CD4-positive, alpha-beta memory T cell (primary cell): Measurements from ENCODE around the gene SLC9A9. TPM values are rescaled to one million over a fixed set of nuclear protein-coding genes. Genes with fewer than 3 reads are reported as not detected.

ENCODE experiments used
- CTCF ChIA-PET: fragments of 350-600 bp; sonication (Branson Sonifier 250); formaldehyde crosslinking; loops from one replicate; lab custom pipeline; 2021; ENCODE audit warnings: inconsistent platforms; ENCODE audit not compliant: partially characterized antibody; lab: Charles Lee
- POLR2A ChIA-PET: fragments of 350-600 bp; sonication (Branson Sonifier 250); formaldehyde crosslinking; loops from one replicate; lab custom pipeline; 2021; ENCODE audit not compliant: partially characterized antibody; lab: Charles Lee
- DNase-seq, 5 donors: peaks; one replicate each; pipeline versions ENCODE4 v3.0.0 to v3.0.0-alpha.2; 2020 to 2022; ENCODE audit warnings: mixed read lengths in 1 of 5
- H3K27ac ChIP-seq: one replicate; pipeline ENCODE4 v1.7.0; 2013; ENCODE audit warnings: low read depth, low read length
- H3K27me3 ChIP-seq: 2 replicates; pipeline ENCODE4 v1.7.0; 2013; ENCODE audit warnings: mild to moderate bottlenecking, low read length, moderate library complexity; ENCODE audit not compliant: insufficient read depth
- H3K36me3 ChIP-seq: 2 replicates; pipeline ENCODE4 v1.7.0; 2013; ENCODE audit warnings: mild to moderate bottlenecking, low read length, moderate library complexity; ENCODE audit not compliant: insufficient read depth
- H3K4me1 ChIP-seq: 2 replicates; pipeline ENCODE4 v1.7.0; 2013; ENCODE audit warnings: mild to moderate bottlenecking, low read length, moderate library complexity; ENCODE audit not compliant: insufficient read depth
- H3K4me3 ChIP-seq, 2 donors: one replicate each; pipeline ENCODE4 v1.7.0; 2013; ENCODE audit warnings: low read length in 2 of 2, mild to moderate bottlenecking in 1 of 2
- H3K9me3 ChIP-seq, 2 donors: one replicate each; pipeline ENCODE4 v1.7.0; 2013; ENCODE audit warnings: low read length in 2 of 2, control low read depth in 1 of 2; ENCODE audit not compliant: control insufficient read depth in 1 of 2
- H3K27ac Mint-ChIP-seq, 7 donors: one replicate each; pipeline ENCODE4 v1.8.0; 2020 to 2021; ENCODE audit warnings: mixed read lengths in 7 of 7, mild to moderate bottlenecking in 6 of 7, inconsistent platforms in 3 of 7, moderate library complexity in 3 of 7
- H3K27me3 Mint-ChIP-seq, 2 donors: one replicate each; pipeline ENCODE4 v1.8.0; 2020 to 2021; ENCODE audit warnings: mixed read lengths in 2 of 2
- H3K36me3 Mint-ChIP-seq, 2 donors: one replicate each; pipeline ENCODE4 v1.8.0; 2020 to 2021; ENCODE audit warnings: mixed read lengths in 2 of 2, inconsistent platforms in 1 of 2, mild to moderate bottlenecking in 1 of 2
- H3K4me1 Mint-ChIP-seq, 4 donors: one replicate each; pipeline ENCODE4 v1.8.0; 2020 to 2021; ENCODE audit warnings: mixed read lengths in 4 of 4, mild to moderate bottlenecking in 1 of 4
- H3K4me3 Mint-ChIP-seq, 8 donors: one replicate each; pipeline ENCODE4 v1.8.0; 2020 to 2021; ENCODE audit warnings: mixed read lengths in 8 of 8, mild to moderate bottlenecking in 7 of 8, moderate library complexity in 6 of 8, inconsistent platforms in 3 of 8
- H3K9me3 Mint-ChIP-seq, 8 donors: one replicate each; pipeline ENCODE4 v1.8.0; 2020 to 2021; ENCODE audit warnings: mixed read lengths in 8 of 8, mild to moderate bottlenecking in 5 of 8, inconsistent platforms in 3 of 8, moderate library complexity in 1 of 8
- intact Hi-C: fragments of 100-400 bp; cut with micrococcal nuclease; formaldehyde crosslinking; loops from one replicate; pipeline ENCODE4 v1.15.1; 2023
- polyA plus RNA-seq, 2 donors: library from polyadenylated mRNA; unstranded; fragments of 300-500 nt; fragmentation: Illumina TruSeq; gene quantifications; one replicate each; pipeline ENCODE4 v1.2.3, GENCODE V29; 2021
- total RNA-seq, 2 experiments: library from RNA; stranded (reverse); gene quantifications; one replicate each; pipeline ENCODE4 v1.2.3, GENCODE V29; 2021

Gene SLC9A9
- total and polyA plus RNA-seq, 4 experiments from 2014 or later = 30.8 to 35.5 (median 34.4) TPM

DNA sequence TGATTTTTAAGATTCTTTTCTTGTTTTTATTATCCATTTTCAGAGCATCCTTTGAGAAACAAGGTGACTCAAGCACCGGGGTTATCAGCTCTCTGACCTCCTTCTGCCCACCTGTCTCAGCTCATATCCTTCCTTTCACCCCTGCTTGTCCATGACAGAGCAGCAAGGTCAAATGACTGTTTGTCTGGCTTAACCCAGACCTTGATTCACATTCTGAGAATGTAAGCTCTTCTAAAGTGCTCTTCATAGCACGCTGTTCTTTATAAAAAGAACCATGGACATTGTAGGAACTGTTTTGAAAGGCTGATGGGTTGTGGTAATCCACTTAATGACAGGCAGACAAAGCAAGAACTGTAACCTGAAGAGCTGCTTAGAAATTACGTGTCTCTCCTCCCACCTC, 606.2 kb downstream of the SLC9A9 start:
- Mint-ChIP-seq H3K36me3 (no peaks in the 10 kb centered on the region), H3K27me3 (no peaks in the 10 kb centered on the region), H3K27ac (no peak overlapping the region), H3K4me3 (no peak overlapping the region), H3K4me1 (no peaks in the 10 kb centered on the region), H3K9me3 (peaks cover 0 to 4% (median 1%) of the 10 kb centered on the region in 8 donors)
- Histone ChIP-seq H3K36me3 (no peaks in the 10 kb centered on the region), H3K4me3 (no peak overlapping the region), H3K27me3 (no peaks in the 10 kb centered on the region), H3K4me1 (no peaks in the 10 kb centered on the region), H3K9me3 (no peaks in the 10 kb centered on the region), H3K27ac (no peak overlapping the region)
- ChIA-PET CTCF (no interaction called here), POLR2A (no interaction called here)
- no peak for DNase-seq
- intact Hi-C loops = no loop called here

DNA sequence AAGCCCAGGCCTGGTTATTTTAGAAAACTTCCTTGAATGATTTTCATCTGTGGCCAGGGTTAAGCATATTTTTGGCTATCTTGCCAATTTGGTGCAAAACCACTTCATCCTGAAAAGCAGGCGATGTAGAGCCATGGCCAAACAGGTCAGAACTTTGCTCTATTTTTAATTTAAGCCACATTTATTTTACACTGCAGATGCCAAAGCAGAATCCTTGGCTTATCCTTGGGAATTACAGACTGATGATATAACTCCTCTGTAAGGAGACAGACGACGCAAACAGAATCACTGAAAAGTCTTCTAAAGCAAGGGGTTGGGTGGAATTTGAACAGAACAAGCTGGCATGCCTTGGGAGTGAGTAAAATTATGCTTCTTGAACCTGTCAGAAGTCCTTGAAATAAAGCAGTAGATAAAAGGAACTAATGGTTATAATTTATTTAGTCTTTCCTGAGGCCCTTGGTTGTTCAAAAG, 606.8 kb downstream of the SLC9A9 start:
- H3K9me3 ChIP-seq = no peaks in the 10 kb centered on the region
- Mint-ChIP-seq H3K4me3 (no peak overlapping the region), H3K36me3 (no peaks in the 10 kb centered on the region), H3K9me3 (peaks cover 0 to 8% (median 1%) of the 10 kb centered on the region in 8 donors), H3K4me1 (no peaks in the 10 kb centered on the region), H3K27me3 (no peaks in the 10 kb centered on the region), H3K27ac (no peak overlapping the region)
- H3K4me1 ChIP-seq = no peaks in the 10 kb centered on the region
- POLR2A ChIA-PET = no interaction called here
- DNase-seq = no peak
- H3K36me3 ChIP-seq = no peaks in the 10 kb centered on the region
- no peaks in the 10 kb centered on the region for H3K27me3 ChIP-seq
- intact Hi-C loops = no loop called here
- H3K4me3 ChIP-seq = no peak overlapping the region
- H3K27ac ChIP-seq = no peak overlapping the region
- CTCF ChIA-PET = no interaction called here

DNA sequence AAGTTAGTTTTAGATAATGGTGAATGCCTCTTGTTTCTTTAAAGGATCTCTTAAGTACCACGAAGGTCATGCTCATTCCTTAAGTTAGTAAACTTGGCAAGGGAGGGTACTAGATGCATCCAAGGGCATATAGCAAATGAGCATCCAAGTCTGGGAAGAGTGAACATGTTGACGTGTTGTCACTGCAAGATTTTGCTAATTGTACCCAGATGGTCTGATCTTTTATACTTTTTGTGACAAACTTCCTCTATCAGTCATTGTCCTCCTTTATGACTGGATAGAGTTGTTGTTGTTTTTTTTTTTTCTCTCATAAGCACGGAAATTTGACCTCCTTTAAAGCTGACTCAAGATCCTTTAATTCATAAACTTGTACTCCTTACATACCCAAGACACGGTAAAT, 607.4 kb downstream of the SLC9A9 start:
- DNase-seq = no peak
- POLR2A ChIA-PET = no interaction called here
- Mint-ChIP-seq H3K27me3 (no peaks in the 10 kb centered on the region), H3K36me3 (no peaks in the 10 kb centered on the region), H3K27ac (no peak overlapping the region), H3K4me1 (no peaks in the 10 kb centered on the region), H3K4me3 (no peak overlapping the region), H3K9me3 (peaks cover 0 to 9% (median 1%) of the 10 kb centered on the region in 8 donors)
- no peak overlapping the region for H3K27ac ChIP-seq
- no peaks in the 10 kb centered on the region for H3K9me3 ChIP-seq
- no peaks in the 10 kb centered on the region for H3K36me3 ChIP-seq
- intact Hi-C loops = no loop called here
- no peaks in the 10 kb centered on the region for H3K4me1 ChIP-seq
- CTCF ChIA-PET = no interaction called here
- no peak overlapping the region for H3K4me3 ChIP-seq
- no peaks in the 10 kb centered on the region for H3K27me3 ChIP-seq

DNA sequence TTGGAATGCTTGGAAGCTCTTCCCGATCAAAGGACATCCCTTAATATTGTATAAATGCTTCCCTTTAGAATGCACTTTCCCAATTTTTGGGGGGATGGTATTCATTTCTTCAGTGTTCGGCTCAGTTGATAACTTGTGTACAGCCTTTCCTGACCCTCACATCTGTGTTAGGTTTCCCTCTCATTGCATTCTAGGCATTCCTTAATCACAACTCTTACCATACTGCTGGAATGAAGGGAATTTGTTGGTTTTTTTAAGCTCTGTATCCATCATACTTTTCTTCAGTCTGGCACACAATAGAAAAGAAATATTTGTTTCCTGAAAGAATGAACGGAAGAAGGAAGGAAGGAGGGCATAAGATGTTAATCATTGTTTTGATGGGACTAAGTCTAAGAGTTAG, 609.2 kb downstream of the SLC9A9 start:
- no peaks in the 10 kb centered on the region for H3K4me1 ChIP-seq
- no peaks in the 10 kb centered on the region for H3K36me3 Mint-ChIP-seq
- DNase-seq = no peak
- no peak overlapping the region for H3K4me3 Mint-ChIP-seq
- POLR2A ChIA-PET = no interaction called here
- H3K27me3 ChIP-seq = no peaks in the 10 kb centered on the region
- H3K36me3 ChIP-seq = no peaks in the 10 kb centered on the region
- no peaks in the 10 kb centered on the region for H3K27me3 Mint-ChIP-seq
- H3K9me3 ChIP-seq = no peaks in the 10 kb centered on the region
- intact Hi-C loops = no loop called here
- H3K9me3 Mint-ChIP-seq = peaks cover 0 to 9% (median 2%) of the 10 kb centered on the region in 8 donors
- no peak overlapping the region for H3K4me3 ChIP-seq
- no peaks in the 10 kb centered on the region for H3K4me1 Mint-ChIP-seq
- CTCF ChIA-PET = no interaction called here
- no peak overlapping the region for H3K27ac Mint-ChIP-seq
- H3K27ac ChIP-seq = no peak overlapping the region

DNA sequence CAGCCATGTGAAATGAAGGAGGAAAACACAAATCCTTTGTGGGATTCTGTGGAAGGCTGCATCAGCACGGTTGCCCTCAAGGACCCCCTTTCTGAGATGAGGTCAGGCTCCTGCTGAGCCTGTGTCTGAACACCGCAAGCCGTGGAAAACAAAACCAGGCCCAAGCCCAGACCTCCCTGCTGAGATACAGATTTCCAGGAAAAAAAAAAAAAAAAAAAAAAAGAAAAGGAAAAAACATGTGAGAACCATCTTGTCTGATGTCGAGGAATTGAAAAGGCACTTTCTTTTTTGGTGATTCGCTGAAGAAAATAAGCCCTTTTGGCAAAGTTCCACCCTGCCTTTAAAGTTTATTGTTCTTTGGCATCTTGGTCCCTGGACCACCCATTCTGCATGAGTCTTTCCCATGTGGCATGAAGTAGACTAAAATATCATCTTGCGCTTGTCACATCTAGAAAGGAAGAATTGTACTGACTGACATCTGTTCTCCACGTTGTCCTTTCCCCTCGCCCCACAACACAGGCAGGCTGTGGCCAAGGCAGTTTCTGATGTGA, 611.1 kb downstream of the SLC9A9 start:
- H3K27ac ChIP-seq = no peak overlapping the region

DNA sequence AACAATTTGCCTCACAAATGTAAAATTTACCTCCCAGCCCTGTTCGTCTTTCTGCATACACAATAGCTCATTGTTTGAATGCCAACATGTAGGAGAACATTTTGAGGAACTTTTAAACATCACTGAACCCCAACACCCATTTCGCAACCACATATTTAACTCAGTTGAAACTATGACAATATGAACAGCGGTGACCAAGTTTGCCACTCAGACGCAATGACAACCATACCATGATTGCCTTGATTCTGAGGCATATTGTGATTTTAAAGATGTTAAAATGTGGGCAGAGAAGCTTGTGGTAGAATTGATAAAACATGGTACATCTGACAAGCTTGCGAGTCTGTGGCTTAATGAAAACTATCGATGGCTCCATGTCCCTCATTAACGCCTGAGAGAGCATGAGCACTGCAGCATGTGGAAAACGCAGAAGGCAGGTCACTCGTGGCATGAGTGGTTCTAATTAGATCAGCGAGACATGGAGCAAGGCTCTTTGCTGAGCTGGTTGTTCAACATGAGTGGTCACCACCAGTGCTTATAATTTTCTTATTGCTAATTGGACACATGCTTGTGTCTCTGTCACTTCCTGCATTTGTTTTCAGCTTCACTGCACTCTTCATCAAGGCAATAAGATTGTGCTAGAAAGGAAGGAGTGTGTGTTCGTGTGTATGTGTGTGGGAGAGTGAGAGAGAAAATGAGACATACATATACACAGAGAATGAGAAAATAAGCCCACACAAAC, 611.9 kb downstream of the SLC9A9 start:
- Histone ChIP-seq H3K4me3 (no peak overlapping the region), H3K27me3 (no peaks in the 10 kb centered on the region), H3K9me3 (no peaks in the 10 kb centered on the region), H3K36me3 (no peaks in the 10 kb centered on the region), H3K27ac (no peak overlapping the region), H3K4me1 (no peaks in the 10 kb centered on the region)
- Mint-ChIP-seq H3K9me3 (peaks cover 0 to 9% (median 2%) of the 10 kb centered on the region in 8 donors), H3K36me3 (no peaks in the 10 kb centered on the region), H3K4me1 (no peaks in the 10 kb centered on the region), H3K4me3 (no peak overlapping the region), H3K27me3 (no peaks in the 10 kb centered on the region), H3K27ac (no peak overlapping the region)
- POLR2A ChIA-PET = no interaction called here
- intact Hi-C loops = no loop called here
- no peak for DNase-seq
- CTCF ChIA-PET = no interaction called here

More for the DNA sequence above, 611.1 kb downstream of the SLC9A9 start:
- intact Hi-C loops = no loop called here
- no peak overlapping the region for H3K4me3 Mint-ChIP-seq
- H3K9me3 Mint-ChIP-seq = peaks cover 0 to 9% (median 2%) of the 10 kb centered on the region in 8 donors
- no peaks in the 10 kb centered on the region for H3K27me3 ChIP-seq
- no peaks in the 10 kb centered on the region for H3K9me3 ChIP-seq
- H3K27ac Mint-ChIP-seq = no peak overlapping the region
- POLR2A ChIA-PET = no interaction called here
- H3K36me3 ChIP-seq = no peaks in the 10 kb centered on the region
- H3K4me3 ChIP-seq = no peak overlapping the region
- DNase-seq = no peak
- no peaks in the 10 kb centered on the region for H3K27me3 Mint-ChIP-seq
- no peaks in the 10 kb centered on the region for H3K4me1 ChIP-seq
- no peaks in the 10 kb centered on the region for H3K36me3 Mint-ChIP-seq
- CTCF ChIA-PET = no interaction called here
- H3K4me1 Mint-ChIP-seq = no peaks in the 10 kb centered on the region

DNA sequence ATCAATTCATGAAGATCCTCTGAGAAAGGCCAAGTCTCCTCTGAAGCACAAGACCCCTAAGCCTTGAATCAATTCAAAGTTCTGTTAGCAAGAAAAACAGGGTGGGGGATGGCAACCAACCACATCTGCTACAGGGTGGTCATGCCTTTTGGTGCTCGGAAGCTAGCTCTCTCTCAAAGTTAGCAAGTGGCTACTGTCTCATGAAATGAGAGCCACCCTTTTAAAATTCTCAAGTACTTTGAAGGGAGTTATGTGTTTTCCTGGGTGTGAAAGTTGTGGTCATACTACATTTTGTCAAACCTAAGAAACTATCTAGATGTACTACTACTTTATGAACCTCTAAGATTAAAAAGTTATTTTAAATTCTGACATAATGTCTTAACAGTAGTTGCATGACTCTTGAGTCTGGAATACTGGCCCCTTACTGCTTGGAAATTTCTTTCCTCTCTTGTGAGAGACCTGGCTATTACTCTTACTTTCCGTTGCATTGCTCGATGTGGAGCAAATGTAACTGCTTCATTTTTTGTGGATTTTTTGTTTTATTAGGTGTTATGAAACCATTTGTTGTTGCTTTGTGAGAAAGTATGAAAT, 612.6 kb downstream of the SLC9A9 start:
- Histone ChIP-seq H3K27ac (no peak overlapping the region), H3K4me3 (no peak overlapping the region), H3K9me3 (no peaks in the 10 kb centered on the region), H3K27me3 (no peaks in the 10 kb centered on the region), H3K36me3 (no peaks in the 10 kb centered on the region), H3K4me1 (no peaks in the 10 kb centered on the region)
- intact Hi-C loops = no loop called here
- H3K27me3 Mint-ChIP-seq = no peaks in the 10 kb centered on the region
- DNase-seq = no peak
- ChIA-PET POLR2A (no interaction called here), CTCF (no interaction called here)
- no peaks in the 10 kb centered on the region for H3K36me3 Mint-ChIP-seq
- no peak overlapping the region for H3K27ac Mint-ChIP-seq
- no peak overlapping the region for H3K4me3 Mint-ChIP-seq
- peaks cover 0 to 9% (median 2%) of the 10 kb centered on the region in 8 donors for H3K9me3 Mint-ChIP-seq
- H3K4me1 Mint-ChIP-seq = no peaks in the 10 kb centered on the region
